Measurements from ENCODE around the gene CYBB.

Gene CYBB

DNA sequence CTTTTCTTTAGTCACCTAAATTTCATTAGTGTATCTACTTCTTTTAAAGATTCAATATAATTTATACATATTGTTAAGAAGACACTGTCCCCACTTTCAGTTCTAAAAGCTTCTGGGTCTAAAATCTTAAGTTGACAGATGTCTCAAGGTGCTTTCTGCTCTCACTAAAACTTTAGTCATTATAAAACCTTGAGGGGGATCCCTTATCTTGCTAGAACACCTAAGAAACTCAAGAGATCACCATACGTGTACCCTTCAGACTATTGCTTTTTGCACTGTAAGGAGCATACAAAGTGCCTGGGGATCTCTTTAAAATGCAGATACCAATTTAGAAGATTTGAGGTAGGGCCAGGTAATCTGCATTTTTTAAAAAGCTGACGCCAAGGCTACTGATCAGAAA, 30.1 kb downstream of the CYBB start:
- H2AFZ ChIP-seq (ENCODE audit: low read depth, low read length) = no peak overlapping the region
- H4K8ac ChIP-seq (ENCODE audit: low read length) = no peak overlapping the region
- H3K23ac ChIP-seq (ENCODE audit: low read length in 2 of 2) = no peak overlapping the region
- no peak for DNase-seq
- H2BK120ac ChIP-seq (ENCODE audit: low read depth, low read length) = no peak overlapping the region
- no peaks in the 10 kb centered on the region for H3K4me1 ChIP-seq (ENCODE audit: control insufficient read depth, insufficient read depth, low read depth, low read length)
- H3K27ac ChIP-seq (ENCODE audit: low read length, poor library complexity, severe bottlenecking) = no peak overlapping the region
- H2BK5ac ChIP-seq (ENCODE audit: low read depth, low read length, poor library complexity, severe bottlenecking) = no peak overlapping the region
- no peak overlapping the region for H3K18ac ChIP-seq (ENCODE audit: low read depth in 1 of 2, low read length in 2 of 2)
- no peak overlapping the region for H3K4me3 ChIP-seq (ENCODE audit: insufficient read depth in 1 of 2, low read depth in 1 of 2, low read length in 2 of 2)
- H3K4ac ChIP-seq (ENCODE audit: low read depth in 1 of 2, low read length in 2 of 2) = no peak overlapping the region
- 100% methylated on average over 2 of the region's 2 CpGs for WGBS
- no peaks in the 10 kb centered on the region for H3K9me3 ChIP-seq (ENCODE audit: control insufficient read depth, low read length)
- H3K27me3 ChIP-seq (ENCODE audit: control insufficient read depth in 1 of 2, insufficient read depth in 1 of 2, low read length in 2 of 2) = peaks cover 0 to 26% of the 10 kb centered on the region in 2 experiments
- H2AK5ac ChIP-seq (ENCODE audit: low read length, severe bottlenecking) = no peak overlapping the region
- H4K91ac ChIP-seq (ENCODE audit: low read length) = no peak overlapping the region
- H2BK15ac ChIP-seq (ENCODE audit: low read depth, poor library complexity, severe bottlenecking) = no peak overlapping the region
- no peaks in the 10 kb centered on the region for H3K79me1 ChIP-seq (replicated peaks; ENCODE audit: low read length, poor library complexity, severe bottlenecking)
- H3K9ac ChIP-seq (ENCODE audit: low read length) = no peak overlapping the region
- no peaks in the 10 kb centered on the region for H3K36me3 ChIP-seq (ENCODE audit: control insufficient read depth in 1 of 2, insufficient read depth in 2 of 2, low read depth in 1 of 2, low read length in 2 of 2)
- H2BK12ac ChIP-seq (ENCODE audit: low read length in 2 of 2) = no peak overlapping the region
- H3K14ac ChIP-seq (ENCODE audit: low read length in 2 of 2) = no peak overlapping the region
- H3K4me2 ChIP-seq (ENCODE audit: low read length, poor library complexity, severe bottlenecking) = no peak overlapping the region

DNA sequence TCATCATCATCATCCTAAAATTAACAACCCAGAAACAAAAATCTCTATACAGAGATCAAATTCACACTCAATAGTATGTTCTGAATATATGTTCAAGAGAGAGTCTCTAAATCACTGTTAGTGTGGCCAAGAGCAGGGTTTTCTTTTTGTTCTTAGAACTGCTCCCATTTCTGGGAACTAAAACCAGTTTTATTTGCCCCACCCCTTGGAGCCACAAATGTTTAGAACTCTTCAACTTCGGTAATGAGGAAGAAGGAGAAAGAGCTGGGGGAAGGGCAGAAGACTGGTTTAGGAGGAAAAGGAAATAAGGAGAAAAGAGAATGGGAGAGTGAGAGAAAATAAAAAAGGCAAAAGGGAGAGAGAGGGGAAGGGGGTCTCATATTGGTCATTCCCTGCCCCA, 32.3 kb downstream of the CYBB start:
- Histone ChIP-seq H4K8ac (ENCODE audit: low read length) (no peak overlapping the region), H3K18ac (ENCODE audit: low read depth in 1 of 2, low read length in 2 of 2) (no peak overlapping the region), H3K4ac (ENCODE audit: low read depth in 1 of 2, low read length in 2 of 2) (no peak overlapping the region), H3K14ac (ENCODE audit: low read length in 2 of 2) (no peak overlapping the region), H2AK5ac (ENCODE audit: low read length, severe bottlenecking) (no peak overlapping the region), H3K79me1 (replicated peaks; ENCODE audit: low read length, poor library complexity, severe bottlenecking) (no peaks in the 10 kb centered on the region), H3K4me3 (ENCODE audit: insufficient read depth in 1 of 2, low read depth in 1 of 2, low read length in 2 of 2) (no peak overlapping the region), H3K27ac (ENCODE audit: low read length, poor library complexity, severe bottlenecking) (no peak overlapping the region), H3K9ac (ENCODE audit: low read length) (no peak overlapping the region), H2BK5ac (ENCODE audit: low read depth, low read length, poor library complexity, severe bottlenecking) (no peak overlapping the region), H3K36me3 (ENCODE audit: control insufficient read depth in 1 of 2, insufficient read depth in 2 of 2, low read depth in 1 of 2, low read length in 2 of 2) (no peaks in the 10 kb centered on the region), H3K4me1 (ENCODE audit: control insufficient read depth, insufficient read depth, low read depth, low read length) (no peaks in the 10 kb centered on the region), H2AFZ (ENCODE audit: low read depth, low read length) (no peak overlapping the region), H3K4me2 (ENCODE audit: low read length, poor library complexity, severe bottlenecking) (no peak overlapping the region), H4K91ac (ENCODE audit: low read length) (no peak overlapping the region), H3K23ac (ENCODE audit: low read length in 2 of 2) (no peak overlapping the region), H3K27me3 (ENCODE audit: control insufficient read depth in 1 of 2, insufficient read depth in 1 of 2, low read length in 2 of 2) (peaks cover 0 to 35% of the 10 kb centered on the region in 2 experiments), H3K9me3 (ENCODE audit: control insufficient read depth, low read length) (no peaks in the 10 kb centered on the region), H2BK15ac (ENCODE audit: low read depth, poor library complexity, severe bottlenecking) (no peak overlapping the region), H2BK120ac (ENCODE audit: low read depth, low read length) (no peak overlapping the region), H2BK12ac (ENCODE audit: low read length in 2 of 2) (no peak overlapping the region)
- DNase-seq = no peak
- 11% methylated on average over 1 of the region's 1 CpG for WGBS

DNA sequence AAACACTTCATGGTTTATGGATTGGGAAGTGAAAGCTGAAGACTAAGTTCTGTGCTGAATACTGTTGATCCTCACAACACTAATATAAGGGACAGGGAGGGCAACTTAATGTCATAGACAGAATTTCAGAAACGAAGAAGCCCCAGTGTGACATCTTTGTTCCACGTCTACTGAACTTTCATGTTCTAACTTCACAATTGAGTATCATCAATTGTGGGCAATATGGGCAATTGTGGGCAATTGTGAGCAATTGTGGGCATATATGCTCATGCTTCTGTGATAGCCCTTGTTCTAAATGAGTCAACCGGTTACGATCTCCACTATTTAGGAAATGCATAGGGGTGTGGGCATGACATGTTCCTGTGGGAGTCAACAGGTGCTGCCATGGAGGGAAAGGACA, 33.7 kb downstream of the CYBB start:
- H3K23ac ChIP-seq (ENCODE audit: low read length in 2 of 2) = no peak overlapping the region
- no peak overlapping the region for H3K14ac ChIP-seq (ENCODE audit: low read length in 2 of 2)
- H2BK12ac ChIP-seq (ENCODE audit: low read length in 2 of 2) = no peak overlapping the region
- no peak overlapping the region for H3K9ac ChIP-seq (ENCODE audit: low read length)
- H2AFZ ChIP-seq (ENCODE audit: low read depth, low read length) = no peak overlapping the region
- H3K27ac ChIP-seq (ENCODE audit: low read length, poor library complexity, severe bottlenecking) = no peak overlapping the region
- no peak overlapping the region for H2BK5ac ChIP-seq (ENCODE audit: low read depth, low read length, poor library complexity, severe bottlenecking)
- H3K4me2 ChIP-seq (ENCODE audit: low read length, poor library complexity, severe bottlenecking) = no peak overlapping the region
- no peaks in the 10 kb centered on the region for H3K9me3 ChIP-seq (ENCODE audit: control insufficient read depth, low read length)
- H2BK120ac ChIP-seq (ENCODE audit: low read depth, low read length) = no peak overlapping the region
- H3K79me1 ChIP-seq (replicated peaks; ENCODE audit: low read length, poor library complexity, severe bottlenecking) = no peaks in the 10 kb centered on the region
- H3K27me3 ChIP-seq (ENCODE audit: control insufficient read depth in 1 of 2, insufficient read depth in 1 of 2, low read length in 2 of 2) = peaks cover 0 to 36% of the 10 kb centered on the region in 2 experiments
- H2BK15ac ChIP-seq (ENCODE audit: low read depth, poor library complexity, severe bottlenecking) = no peak overlapping the region
- H3K4ac ChIP-seq (ENCODE audit: low read depth in 1 of 2, low read length in 2 of 2) = no peak overlapping the region
- no peak overlapping the region for H4K91ac ChIP-seq (ENCODE audit: low read length)
- H4K8ac ChIP-seq (ENCODE audit: low read length) = no peak overlapping the region
- no peak for DNase-seq
- no peaks in the 10 kb centered on the region for H3K4me1 ChIP-seq (ENCODE audit: control insufficient read depth, insufficient read depth, low read depth, low read length)
- no CpG with 5 or more reads among the region's 4 CpGs for WGBS
- H3K36me3 ChIP-seq (ENCODE audit: control insufficient read depth in 1 of 2, insufficient read depth in 2 of 2, low read depth in 1 of 2, low read length in 2 of 2) = no peaks in the 10 kb centered on the region
- H2AK5ac ChIP-seq (ENCODE audit: low read length, severe bottlenecking) = no peak overlapping the region
- H3K18ac ChIP-seq (ENCODE audit: low read depth in 1 of 2, low read length in 2 of 2) = no peak overlapping the region
- H3K4me3 ChIP-seq (ENCODE audit: insufficient read depth in 1 of 2, low read depth in 1 of 2, low read length in 2 of 2) = no peak overlapping the region

DNA sequence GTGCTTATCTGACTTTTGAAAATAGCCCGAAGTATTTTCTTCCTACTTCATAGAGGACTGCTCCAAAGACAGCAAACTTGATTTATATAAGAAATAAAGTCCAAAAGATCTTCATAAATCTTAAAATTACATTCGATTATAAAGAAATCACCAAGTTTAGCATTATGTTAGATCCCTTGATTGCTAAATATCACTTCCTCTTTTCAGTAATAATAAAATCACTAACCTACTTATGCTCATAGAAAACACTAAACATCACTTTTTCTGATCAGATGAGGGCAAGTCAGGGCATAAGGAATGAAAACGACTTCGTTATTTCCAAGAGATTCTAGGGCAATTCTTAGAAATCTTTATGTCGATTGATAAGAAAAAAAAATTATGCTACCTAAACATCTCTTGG, 35.5 kb downstream of the CYBB start:
- H3K36me3 ChIP-seq (ENCODE audit: control insufficient read depth in 1 of 2, insufficient read depth in 2 of 2, low read depth in 1 of 2, low read length in 2 of 2) = no peaks in the 10 kb centered on the region
- no peaks in the 10 kb centered on the region for H3K9me3 ChIP-seq (ENCODE audit: control insufficient read depth, low read length)
- H2BK5ac ChIP-seq (ENCODE audit: low read depth, low read length, poor library complexity, severe bottlenecking) = no peak overlapping the region
- no peak overlapping the region for H2BK12ac ChIP-seq (ENCODE audit: low read length in 2 of 2)
- H2AK5ac ChIP-seq (ENCODE audit: low read length, severe bottlenecking) = no peak overlapping the region
- no peak overlapping the region for H3K27ac ChIP-seq (ENCODE audit: low read length, poor library complexity, severe bottlenecking)
- peaks cover 0 to 28% of the 10 kb centered on the region in 2 experiments for H3K27me3 ChIP-seq (ENCODE audit: control insufficient read depth in 1 of 2, insufficient read depth in 1 of 2, low read length in 2 of 2)
- no peak overlapping the region for H2BK15ac ChIP-seq (ENCODE audit: low read depth, poor library complexity, severe bottlenecking)
- H3K4me1 ChIP-seq (ENCODE audit: control insufficient read depth, insufficient read depth, low read depth, low read length) = no peaks in the 10 kb centered on the region
- no peak overlapping the region for H4K91ac ChIP-seq (ENCODE audit: low read length)
- no peak overlapping the region for H3K9ac ChIP-seq (ENCODE audit: low read length)
- H4K8ac ChIP-seq (ENCODE audit: low read length) = no peak overlapping the region
- 100% methylated on average over 1 of the region's 5 CpGs for WGBS
- no peak overlapping the region for H3K23ac ChIP-seq (ENCODE audit: low read length in 2 of 2)
- H3K4ac ChIP-seq (ENCODE audit: low read depth in 1 of 2, low read length in 2 of 2) = no peak overlapping the region
- no peak overlapping the region for H3K4me3 ChIP-seq (ENCODE audit: insufficient read depth in 1 of 2, low read depth in 1 of 2, low read length in 2 of 2)
- no peak overlapping the region for H2AFZ ChIP-seq (ENCODE audit: low read depth, low read length)
- no peak overlapping the region for H3K4me2 ChIP-seq (ENCODE audit: low read length, poor library complexity, severe bottlenecking)
- H3K18ac ChIP-seq (ENCODE audit: low read depth in 1 of 2, low read length in 2 of 2) = no peak overlapping the region
- H3K79me1 ChIP-seq (replicated peaks; ENCODE audit: low read length, poor library complexity, severe bottlenecking) = no peaks in the 10 kb centered on the region
- H2BK120ac ChIP-seq (ENCODE audit: low read depth, low read length) = no peak overlapping the region
- no peak overlapping the region for H3K14ac ChIP-seq (ENCODE audit: low read length in 2 of 2)
- no peak for DNase-seq

Measured in mesenchymal stem cell (in vitro differentiated cells and primary cell).